K562 (cell line): Measurements from ENCODE around the gene PSAP. TPM values are rescaled to one million over a fixed set of nuclear protein-coding genes. Genes with fewer than 3 reads are reported as not detected.

ENCODE experiments used
- BRF1 ChIP-seq: IDR thresholded peaks from 3 replicates; pipeline ENCODE4 v1.6.1; 2011; ENCODE audit warnings: borderline replicate concordance, mild to moderate bottlenecking; ENCODE audit not compliant: insufficient read length; ENCODE audit errors: extremely low read depth
- GABPB1 ChIP-seq: sonication (generic); formaldehyde crosslinking; IDR thresholded peaks from 2 replicates; pipeline ENCODE4 v1.8.0; 2022; ENCODE audit warnings: mild to moderate bottlenecking, missing genetic modification reagents
- GTF3C2 ChIP-seq: IDR thresholded peaks from 3 replicates; pipeline ENCODE4 v1.6.1; 2011; ENCODE audit warnings: borderline replicate concordance, mild to moderate bottlenecking, moderate library complexity; ENCODE audit not compliant: insufficient read length; ENCODE audit errors: extremely low read depth
- HLTF ChIP-seq: fragments of 450-650 bp; IDR thresholded peaks from 2 replicates; pipeline ENCODE4 v1.6.1; 2016
- IFI16 ChIP-seq: fragments of 250-450 bp; sonication (Bioruptor Pico); IDR thresholded peaks from 2 replicates; pipeline ENCODE4 v2.1.2; 2022; ENCODE audit warnings: mild to moderate bottlenecking, inconsistent platforms
- XRCC5 ChIP-seq: fragments of 200-400 bp; formaldehyde crosslinking; IDR thresholded peaks from 2 replicates; pipeline ENCODE4 v1.6.1; 2017; ENCODE audit warnings: low read depth, mild to moderate bottlenecking, low read length
- ZC3H4 ChIP-seq: sonication (generic); formaldehyde crosslinking; IDR thresholded peaks from 2 replicates; pipeline ENCODE4 v1.9.0; 2021; ENCODE audit warnings: missing genetic modification reagents, borderline replicate concordance
- ZNF740 ChIP-seq, 3 experiments: fragments of 200-800 bp in 1 of 3; sonication (Bioruptor generic) in 1 of 3; sonication (generic) in 1 of 3; formaldehyde crosslinking in 1 of 3; IDR thresholded peaks; 2 replicates each; pipeline versions ENCODE4 v1.6.1 to v1.8.0; 2016 to 2022; ENCODE audit warnings: mild to moderate bottlenecking in 2 of 3, missing compliant biosample characterization in 2 of 3, missing genetic modification characterization in 2 of 3, missing genetic modification reagents in 1 of 3
- polyA plus RNA-seq, 8 experiments: library from polyadenylated mRNA; depleted of rRNA in 4 of 8; stranded (reverse) in 5 of 8; unstranded in 3 of 8; fragments of >200 nt; fragmentation: Nextera tagmentation in 2 of 8; fragmentation: Illumina TruSeq in 1 of 8; extraction: Ambion mirVana in 2 of 8; extraction: Trizol in 1 of 8; gene quantifications; 2 replicates each; pipeline versions ENCODE4 v1.2.1 to v1.2.3, GENCODE V29; 2011 to 2014; ENCODE audit warnings: inconsistent platforms in 1 of 8, missing spikeins in 1 of 8
- total RNA-seq, 7 experiments: library from RNA; depleted of rRNA in 6 of 7; stranded (reverse); fragments of >200 nt in 6 of 7; fragmentation: Illumina TruSeq in 2 of 7; extraction: Trizol in 2 of 7; gene quantifications; 2 replicates each; pipeline versions ENCODE4 v1.2.1 to v1.2.3, GENCODE V29; 2011 to 2021; ENCODE audit warnings: low replicate concordance in 1 of 7
- TF ChIP-seq, protein P1 (sequence below), 2 experiments: fragments of 450-650 bp; formaldehyde crosslinking in 1 of 2; IDR thresholded peaks; 2 replicates each; pipeline versions ENCODE4 v1.4.0 to v1.6.1; 2014 to 2020; ENCODE audit warnings: mild to moderate bottlenecking in 2 of 2, borderline replicate concordance in 1 of 2, low read depth in 1 of 2
- TF ChIP-seq, protein P2 (sequence below): sonication (generic); formaldehyde crosslinking; IDR thresholded peaks from 2 replicates; pipeline ENCODE4 v1.9.0; 2022; ENCODE audit warnings: mild to moderate bottlenecking, missing genetic modification reagents
- TF ChIP-seq, protein P3 (sequence below), 2 experiments: fragments of 250-450 bp in 1 of 2; fragments of 450-650 bp in 1 of 2; sonication (Bioruptor Pico) in 1 of 2; IDR thresholded peaks; 2 replicates each; pipeline versions ENCODE4 v1.6.1 to v1.8.0; 2016 to 2021; ENCODE audit warnings: mild to moderate bottlenecking in 2 of 2, moderate library complexity in 2 of 2, missing compliant biosample characterization in 1 of 2, missing genetic modification characterization in 1 of 2

Gene PSAP
- total and polyA plus RNA-seq, 9 of the 15 experiments (the other 6 are each of a cell fraction or from before 2014, with no cell fraction given) = 245 to 700 (median 429) TPM

- TF ChIP-seq, protein P1, sequence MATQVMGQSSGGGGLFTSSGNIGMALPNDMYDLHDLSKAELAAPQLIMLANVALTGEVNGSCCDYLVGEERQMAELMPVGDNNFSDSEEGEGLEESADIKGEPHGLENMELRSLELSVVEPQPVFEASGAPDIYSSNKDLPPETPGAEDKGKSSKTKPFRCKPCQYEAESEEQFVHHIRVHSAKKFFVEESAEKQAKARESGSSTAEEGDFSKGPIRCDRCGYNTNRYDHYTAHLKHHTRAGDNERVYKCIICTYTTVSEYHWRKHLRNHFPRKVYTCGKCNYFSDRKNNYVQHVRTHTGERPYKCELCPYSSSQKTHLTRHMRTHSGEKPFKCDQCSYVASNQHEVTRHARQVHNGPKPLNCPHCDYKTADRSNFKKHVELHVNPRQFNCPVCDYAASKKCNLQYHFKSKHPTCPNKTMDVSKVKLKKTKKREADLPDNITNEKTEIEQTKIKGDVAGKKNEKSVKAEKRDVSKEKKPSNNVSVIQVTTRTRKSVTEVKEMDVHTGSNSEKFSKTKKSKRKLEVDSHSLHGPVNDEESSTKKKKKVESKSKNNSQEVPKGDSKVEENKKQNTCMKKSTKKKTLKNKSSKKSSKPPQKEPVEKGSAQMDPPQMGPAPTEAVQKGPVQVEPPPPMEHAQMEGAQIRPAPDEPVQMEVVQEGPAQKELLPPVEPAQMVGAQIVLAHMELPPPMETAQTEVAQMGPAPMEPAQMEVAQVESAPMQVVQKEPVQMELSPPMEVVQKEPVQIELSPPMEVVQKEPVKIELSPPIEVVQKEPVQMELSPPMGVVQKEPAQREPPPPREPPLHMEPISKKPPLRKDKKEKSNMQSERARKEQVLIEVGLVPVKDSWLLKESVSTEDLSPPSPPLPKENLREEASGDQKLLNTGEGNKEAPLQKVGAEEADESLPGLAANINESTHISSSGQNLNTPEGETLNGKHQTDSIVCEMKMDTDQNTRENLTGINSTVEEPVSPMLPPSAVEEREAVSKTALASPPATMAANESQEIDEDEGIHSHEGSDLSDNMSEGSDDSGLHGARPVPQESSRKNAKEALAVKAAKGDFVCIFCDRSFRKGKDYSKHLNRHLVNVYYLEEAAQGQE (IDR thresholded peaks at IDR 0.05; ENCODE audit: borderline replicate concordance) = peak; percentile 91
- TF ChIP-seq, protein P1 (CRISPR knock-in tag; IDR thresholded peaks at IDR 0.05; ENCODE audit: low read depth) = no peak
- TF ChIP-seq BRF1 (no peak), HLTF (0 out of 2 replicates have a peak, but pooled peaks have one; percentile 50), IFI16 (CRISPR knock-in tag) (no peak), ZC3H4 (CRISPR knock-in tag) (no peak), GABPB1 (CRISPR knock-in tag) (peak; percentile 70; the same call in 1 of the 2 replicates), XRCC5 (peak; percentile 90), ZNF740 (CRISPR knock-in tag; IDR thresholded peaks at IDR 0.05) (0 out of 2 replicates have a peak, but pooled peaks have one; percentile 47), ZNF740 (tag; IDR thresholded peaks at IDR 0.05) (no peak), GTF3C2 (no peak)
- TF ChIP-seq, protein P2, sequence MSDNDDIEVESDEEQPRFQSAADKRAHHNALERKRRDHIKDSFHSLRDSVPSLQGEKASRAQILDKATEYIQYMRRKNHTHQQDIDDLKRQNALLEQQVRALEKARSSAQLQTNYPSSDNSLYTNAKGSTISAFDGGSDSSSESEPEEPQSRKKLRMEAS (CRISPR knock-in tag) = peak; percentile 93
- TF ChIP-seq, protein P3, sequence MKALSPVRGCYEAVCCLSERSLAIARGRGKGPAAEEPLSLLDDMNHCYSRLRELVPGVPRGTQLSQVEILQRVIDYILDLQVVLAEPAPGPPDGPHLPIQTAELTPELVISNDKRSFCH (CRISPR knock-in tag; IDR thresholded peaks at IDR 0.05) = no peak
- TF ChIP-seq, protein P3 (tag; IDR thresholded peaks at IDR 0.05) = no peak
Observed at GRCh38 chr10:71812016-71812912, 38.8 kb downstream of the PSAP start (continued).
